GM19043 (cell line): ENCODE results near the gene TMEM141.

Experiments
- ATAC-seq: cut with Tn5 transposase; IDR thresholded peaks from one replicate; pipeline ENCODE4 v1.9.1; 2021; ENCODE audit warnings: low read depth; ENCODE audit not compliant: unreplicated experiment

TMEM141 gene

DNA sequence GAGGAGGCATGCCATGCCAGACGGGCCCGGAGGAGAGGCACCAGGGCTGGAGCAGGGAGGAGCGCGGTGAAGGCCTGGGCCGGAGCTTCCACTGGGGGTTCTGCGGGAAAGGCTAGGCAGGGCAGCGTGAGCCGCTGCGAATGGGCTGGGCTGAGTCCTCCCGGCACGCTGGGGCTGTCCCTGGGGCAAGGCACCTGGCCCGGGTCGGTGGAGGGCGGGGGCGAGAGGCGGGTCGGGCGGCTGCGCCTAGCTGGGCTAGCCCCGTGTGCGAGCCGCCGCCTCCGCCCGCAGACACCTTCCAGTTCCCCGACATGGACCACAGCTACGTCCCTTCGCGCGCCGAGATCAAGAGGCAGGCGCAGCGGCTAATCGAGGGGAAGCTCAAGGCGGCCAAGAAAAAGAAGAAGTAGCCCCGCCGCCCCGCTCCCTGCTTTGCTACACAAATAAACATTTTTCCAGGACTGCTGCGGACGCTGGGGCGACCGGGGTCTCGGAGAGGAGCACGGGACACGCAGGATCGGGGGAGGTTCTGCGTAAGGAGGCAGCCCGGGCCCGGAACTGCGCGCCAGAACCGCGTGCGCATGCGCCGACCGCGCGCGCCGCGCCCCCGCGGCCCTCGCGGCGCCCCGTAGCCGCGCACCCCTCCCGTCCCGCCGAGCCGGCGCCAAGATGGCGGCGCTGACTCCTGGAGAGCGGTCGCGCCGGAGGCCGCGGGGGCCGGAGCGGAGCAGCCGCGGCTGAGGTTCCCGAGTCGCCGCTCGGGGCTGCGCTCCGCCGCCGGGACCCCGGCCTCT is 16.3 kb downstream of the TMEM141 start, which contains the start of gene RABL6:
Gene RABL6 (plus strand): TSS at position 668 of the 794 bp plus-strand sequence. CDS start 249 bp downstream, outside the sequence.
- peak; percentile 82 for ATAC-seq

DNA sequence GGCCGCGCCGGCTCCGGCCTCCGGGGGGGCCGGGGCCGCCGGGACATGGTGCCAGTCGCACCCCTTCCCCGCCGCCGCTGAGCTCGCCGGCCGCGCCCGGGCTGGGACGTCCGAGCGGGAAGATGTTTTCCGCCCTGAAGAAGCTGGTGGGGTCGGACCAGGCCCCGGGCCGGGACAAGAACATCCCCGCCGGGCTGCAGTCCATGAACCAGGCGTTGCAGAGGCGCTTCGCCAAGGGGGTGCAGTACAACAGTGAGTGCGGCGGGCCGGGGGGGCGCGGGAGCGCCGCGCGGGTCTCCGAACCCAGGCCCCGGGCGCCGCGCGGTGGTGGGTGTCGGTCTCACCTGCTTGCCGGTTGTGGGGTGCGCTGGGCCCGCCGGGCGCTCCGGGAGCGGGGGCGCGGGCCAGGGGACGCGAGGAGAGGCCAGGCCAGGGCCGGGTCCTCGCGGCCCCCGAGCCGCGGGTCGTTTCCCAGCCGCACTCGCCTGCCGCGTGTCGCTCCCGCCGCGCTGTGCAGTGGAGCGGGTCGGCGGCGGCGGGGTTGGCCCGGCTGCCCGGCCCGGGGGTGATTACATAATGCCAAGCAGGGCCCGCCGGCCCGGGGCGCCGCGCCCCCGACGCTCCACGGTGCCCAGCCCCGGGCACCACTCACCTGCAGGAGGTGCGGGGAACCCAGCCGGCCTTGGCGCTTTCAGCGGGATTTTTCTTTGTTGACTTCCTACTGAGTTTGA is 17.1 kb downstream of the TMEM141 start:
- ATAC-seq, result peak; percentile 30

DNA sequence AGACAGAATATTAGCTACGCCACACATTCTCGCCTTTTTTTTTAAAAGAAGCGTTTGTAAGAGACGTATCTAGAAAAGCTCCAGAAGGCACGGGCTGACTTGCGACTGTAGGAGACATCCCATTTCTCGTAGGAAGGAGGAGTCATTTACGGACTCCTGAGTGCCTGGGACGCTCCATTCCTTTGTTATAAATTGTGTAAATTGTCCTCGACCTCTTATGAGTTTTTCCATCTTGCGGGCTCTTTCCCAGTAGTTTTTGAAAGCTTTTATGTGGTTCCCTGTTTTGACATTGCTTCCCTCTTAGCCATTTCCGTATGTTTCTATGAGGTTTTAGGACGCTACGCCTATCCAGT is 17.6 kb downstream of the TMEM141 start:
- ATAC-seq, result no peak

DNA sequence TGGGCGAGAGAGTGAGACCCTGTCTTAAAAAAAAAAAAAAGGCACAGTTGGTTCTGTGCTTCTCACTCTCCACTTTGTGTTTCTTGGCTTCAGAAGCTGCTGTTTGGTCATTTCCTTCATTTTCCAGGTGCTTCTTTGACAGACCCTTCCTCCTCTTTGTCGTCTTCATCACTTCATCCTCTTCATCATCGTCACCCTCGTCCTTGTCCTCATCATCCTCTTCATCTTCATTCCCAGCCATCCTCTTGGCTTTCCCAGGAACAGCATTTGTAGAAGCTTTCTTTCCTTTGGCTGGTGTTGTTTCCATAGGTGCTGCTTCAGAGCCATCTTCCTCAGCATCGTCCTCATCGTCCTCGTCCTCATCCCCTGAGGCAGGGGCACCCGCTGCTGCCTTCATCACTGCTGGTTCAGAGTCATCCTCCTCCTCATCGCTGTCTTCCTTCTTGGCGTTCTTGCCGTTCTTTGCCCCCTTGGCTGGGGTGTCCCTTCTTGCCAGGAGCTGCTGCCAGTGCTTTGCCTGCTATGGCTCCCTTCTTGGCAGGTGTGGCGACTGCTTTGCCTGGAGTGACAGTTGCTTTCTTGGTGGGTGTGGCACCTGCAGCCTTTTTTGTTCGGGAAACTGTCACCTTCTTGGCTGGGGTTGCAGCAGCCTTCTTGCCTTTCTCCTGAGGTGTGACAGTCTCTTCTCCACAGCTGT is 23.7 kb downstream of the TMEM141 start:
- ATAC-seq, result no peak

DNA sequence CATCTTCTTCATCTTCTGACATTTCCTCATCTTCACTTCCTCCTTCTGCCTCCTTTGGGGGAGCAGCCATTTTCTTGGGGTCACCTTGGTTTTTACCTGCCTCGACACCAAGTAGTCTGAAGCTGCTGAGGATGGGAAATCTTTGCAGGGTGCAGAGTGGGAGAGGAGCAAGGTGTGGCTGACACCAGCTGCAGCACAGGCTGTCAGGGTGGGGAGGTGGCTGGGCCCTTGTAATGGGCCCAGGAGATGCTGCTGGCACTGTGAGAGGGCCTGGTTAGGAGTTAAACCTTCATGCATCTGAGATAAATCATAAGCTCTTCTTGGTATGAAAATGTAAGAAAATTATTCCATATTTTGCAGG is 24.3 kb downstream of the TMEM141 start:
- no peak for ATAC-seq

DNA sequence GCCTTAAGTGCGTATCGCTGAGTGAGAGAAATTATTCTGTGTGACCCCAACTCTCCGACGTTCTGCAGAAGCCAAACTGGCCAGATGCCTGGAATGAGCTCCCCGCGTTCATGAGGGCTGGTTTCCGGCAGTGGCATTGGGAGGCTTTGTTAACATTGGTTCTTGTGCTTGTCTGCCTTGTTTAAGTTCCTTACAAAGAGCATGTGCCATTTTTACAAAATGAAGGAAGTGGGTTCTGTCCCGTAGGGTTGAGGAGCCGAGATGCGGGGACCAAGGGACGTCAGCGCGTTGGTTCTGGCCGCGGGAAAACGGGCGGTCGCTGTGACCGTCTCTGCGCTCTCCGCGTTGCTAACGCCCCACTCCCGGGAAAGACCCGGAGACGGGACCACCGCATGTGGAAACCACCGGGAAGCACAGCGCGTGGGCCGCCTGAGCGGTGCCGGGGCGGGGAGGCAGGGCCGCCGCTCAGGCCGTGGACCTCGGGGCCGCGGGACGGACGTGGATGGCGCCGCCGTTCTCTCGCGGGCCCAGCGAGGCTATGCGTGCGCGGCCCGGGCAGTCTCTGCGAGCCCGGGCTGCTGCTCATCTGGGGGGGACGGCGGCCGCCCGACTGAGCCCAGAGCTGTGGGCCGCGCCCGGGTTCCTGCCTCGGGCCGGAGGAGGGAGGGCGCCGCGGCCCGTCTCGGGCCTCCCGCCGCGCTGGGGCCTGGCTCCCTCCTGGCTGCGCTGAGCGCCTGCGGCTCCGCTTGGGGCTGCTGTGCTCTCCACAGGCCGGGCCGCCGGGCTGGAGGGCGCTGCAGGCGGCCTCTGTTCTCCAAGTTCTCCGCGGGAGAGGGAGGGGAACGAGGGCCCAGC is 30.1 kb downstream of the TMEM141 start:
- ATAC-seq, result no peak

DNA sequence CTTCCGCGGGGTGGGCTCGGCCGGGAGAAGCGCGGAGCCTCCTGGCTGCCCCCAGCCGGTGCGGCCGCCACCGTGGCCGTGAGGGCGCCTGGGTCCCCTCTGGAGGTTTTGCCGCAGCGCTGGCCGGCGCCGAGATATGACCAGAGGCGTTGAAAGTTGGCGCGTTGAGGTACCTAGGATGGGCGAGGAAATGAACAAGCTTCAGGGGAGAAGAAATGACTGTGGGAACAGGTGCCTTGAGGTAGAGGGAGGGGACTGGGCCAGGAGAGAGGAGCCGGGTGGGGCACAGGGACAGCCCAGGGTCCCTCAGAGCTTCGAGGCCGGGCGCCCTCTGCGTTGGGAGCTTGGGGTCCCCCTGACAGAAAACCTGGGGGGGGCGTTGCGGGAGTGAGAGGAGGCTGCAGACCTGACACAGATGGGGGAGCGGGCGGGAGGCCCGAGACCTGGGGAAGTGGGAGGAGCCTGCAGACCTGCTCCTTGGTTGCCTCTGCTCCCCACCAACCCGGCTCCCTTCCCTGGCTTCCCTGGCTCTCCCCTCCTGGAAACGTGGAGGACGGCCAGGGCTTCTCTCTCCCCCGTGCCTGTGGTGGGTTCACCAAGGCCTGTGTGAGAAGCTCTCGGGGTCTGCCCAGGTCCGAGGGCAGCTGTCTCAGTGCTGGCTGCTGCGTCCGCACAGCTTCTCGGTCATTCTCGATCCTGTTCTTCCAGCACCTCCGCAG is 30.8 kb downstream of the TMEM141 start:
- no peak for ATAC-seq

DNA sequence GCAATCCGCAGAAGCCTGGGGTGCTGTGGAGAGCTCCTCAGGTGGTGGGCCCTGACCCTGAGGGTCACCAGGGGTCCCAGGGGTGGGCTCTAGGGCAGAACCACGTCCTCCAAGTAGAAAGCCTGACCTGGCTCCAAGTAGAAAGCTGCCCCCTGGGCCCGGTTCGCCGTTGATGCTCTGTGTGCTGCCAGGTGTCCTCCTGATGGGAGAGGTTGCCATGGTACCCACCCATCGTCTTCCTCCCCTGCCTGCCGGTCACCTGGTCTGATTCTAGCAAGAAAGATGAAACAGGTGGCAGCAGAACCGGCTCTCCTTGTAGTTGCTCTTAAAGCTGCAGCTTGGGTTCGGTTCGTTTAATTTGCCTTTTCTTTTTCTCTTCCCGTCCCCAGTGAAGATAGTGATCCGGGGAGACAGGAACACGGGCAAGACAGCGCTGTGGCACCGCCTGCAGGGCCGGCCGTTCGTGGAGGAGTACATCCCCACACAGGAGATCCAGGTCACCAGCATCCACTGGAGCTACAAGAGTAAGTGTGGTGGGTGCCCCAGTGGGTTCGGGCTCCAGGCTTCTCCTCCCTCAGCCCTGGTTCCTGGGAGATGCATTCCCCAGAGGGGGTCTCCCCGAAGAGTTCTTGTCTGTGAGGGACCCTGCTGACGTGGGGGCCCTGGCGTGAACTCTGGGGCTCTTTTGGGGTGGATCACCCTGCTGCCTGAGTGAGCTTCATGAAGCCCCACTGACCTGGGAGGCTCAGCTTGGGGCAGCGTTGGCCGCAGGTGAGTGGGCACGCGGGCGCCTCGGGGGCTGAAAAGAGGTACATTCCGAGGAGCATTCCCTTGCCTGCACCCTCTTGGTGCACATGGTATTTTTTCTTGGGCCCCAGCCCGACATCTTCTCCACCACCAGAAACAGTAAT is 32.2 kb downstream of the TMEM141 start:
- ATAC-seq, result no peak

DNA sequence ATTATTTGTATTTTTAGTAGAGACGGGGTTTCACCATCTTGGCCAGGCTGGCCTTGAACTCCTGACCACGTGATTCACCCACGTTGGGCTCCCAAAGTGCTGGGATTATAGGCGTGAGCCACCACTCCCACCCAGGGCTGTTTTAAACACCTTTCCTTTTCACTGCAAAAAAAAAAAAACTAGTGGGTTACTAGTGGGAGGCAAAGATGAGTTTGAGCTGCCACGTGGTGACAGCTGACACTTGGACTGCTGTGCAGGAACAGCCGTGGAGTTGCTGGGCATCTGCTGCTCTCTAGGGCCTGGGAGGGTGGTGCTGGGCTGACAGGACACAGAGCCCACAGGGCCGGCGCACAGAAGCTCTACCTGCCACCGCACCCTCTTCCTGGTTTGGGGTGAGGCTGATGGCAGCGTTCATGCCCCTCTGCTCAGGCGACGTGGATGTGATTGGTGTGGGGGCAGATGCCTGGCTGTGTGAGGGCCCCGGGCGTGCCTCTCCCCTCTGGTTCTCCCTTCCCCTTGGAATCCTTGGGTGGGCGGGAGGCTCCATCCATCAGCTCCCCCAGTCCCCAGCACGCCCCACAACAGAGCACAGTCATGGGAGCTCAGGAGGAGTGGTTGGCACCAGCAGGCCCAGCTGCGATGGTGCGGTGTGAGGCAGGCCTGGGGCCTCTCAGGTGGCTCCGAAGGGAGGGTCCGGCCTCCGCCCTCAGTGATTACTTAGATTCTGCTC is 33.5 kb downstream of the TMEM141 start:
- ATAC-seq, result no peak

DNA sequence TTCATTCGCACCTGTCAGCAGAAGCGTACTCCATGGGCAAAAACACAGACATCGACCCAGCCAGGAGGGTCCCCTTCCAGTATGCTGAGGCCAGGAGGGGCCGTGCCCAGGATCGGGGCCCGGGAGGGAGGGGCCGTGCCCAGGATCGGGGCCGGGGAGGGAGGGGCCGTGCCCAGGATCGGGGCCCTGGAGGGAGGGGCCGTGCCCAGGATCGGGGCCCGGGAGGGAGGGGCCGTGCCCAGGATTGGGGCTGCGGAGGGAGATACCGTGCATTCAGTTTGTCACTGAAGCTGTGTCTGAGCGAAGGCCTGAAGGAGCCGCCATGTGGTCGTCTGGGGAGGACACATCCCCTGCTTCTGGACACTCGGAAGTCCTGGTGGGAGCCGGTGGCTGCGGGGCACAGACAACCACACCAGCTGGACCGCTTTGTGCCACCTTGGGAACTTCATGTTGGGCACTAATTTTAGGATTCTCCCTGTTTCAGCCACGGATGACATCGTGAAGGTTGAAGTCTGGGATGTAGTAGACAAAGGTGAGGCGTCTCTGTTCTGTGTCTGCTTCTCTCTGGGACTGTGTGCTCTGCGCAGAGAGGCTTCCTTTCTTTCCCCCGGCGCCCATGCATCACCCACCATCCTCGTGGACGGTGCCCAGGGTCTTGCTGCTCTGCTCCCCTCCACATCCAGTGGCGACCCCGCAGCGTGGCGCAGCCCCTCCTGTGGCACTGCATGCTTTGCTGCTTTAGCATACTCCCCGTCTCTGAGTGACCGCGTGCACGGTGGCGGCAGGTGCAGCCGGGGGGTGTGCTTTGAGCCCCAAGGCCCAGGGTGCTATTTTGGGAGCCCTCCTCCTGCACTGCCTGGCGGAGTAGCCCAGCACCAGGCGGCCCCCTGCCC is 34.4 kb downstream of the TMEM141 start:
- no peak for ATAC-seq

DNA sequence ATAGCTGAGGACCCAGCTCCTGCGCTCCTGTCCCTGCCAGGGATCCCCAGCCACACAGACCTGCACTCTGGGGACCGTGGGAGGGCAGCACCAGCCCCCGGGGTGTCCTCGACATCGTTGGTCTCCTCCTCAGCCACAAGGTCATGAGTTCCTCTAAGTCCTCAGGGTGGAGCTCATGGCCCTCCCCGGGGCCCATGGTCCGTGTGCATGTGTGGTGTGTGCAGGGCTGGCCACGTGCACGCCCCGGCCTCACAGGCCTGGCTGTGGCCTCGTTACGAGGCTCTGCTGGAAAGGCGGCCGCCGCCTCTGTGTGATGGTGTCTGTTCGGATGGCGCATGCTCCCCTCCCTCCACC is 35.0 kb downstream of the TMEM141 start:
- no peak for ATAC-seq

DNA sequence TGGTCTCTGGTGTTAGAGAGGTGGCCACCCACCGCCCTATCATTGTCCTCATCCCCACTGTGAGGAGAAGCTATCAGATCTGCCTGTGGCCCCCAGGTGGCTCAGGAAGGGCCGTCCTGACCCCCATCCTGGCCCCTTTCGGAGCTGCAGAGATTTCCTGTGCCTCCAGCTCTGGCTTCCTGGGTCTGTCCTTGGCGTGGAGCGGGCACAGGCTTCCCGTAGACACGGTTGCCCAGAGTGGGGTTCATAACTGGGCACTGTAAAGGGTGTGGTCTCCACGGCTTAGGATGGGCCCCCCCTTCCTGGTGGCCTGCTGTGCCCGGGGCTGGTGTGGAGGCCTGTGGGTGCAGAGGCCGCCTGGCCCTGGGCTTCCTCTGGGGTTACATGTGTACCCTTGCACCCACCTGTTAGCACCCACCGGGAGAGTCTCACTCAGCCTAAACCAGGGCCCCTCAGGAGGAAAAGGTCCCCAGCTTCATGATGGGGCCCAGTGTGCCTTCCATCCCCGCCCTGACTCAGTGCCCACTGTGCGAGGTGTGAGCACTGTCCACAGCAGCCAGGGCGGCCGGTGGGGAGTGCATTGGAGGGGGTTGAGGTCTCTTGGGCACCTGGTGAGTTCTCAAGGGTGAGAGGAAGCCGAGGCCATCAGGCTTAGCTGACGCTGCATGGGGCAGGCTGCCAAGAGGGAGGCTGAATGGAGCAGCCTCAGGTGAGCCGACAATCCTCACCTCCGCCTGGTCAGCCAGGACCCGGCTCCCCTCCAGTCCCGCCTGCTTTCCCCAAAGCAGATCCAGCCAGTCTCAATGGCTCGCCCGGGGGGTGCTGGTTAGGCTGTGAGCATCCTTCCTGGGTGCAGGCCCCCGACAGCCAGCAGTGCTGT is 35.8 kb downstream of the TMEM141 start:
- no peak for ATAC-seq

DNA sequence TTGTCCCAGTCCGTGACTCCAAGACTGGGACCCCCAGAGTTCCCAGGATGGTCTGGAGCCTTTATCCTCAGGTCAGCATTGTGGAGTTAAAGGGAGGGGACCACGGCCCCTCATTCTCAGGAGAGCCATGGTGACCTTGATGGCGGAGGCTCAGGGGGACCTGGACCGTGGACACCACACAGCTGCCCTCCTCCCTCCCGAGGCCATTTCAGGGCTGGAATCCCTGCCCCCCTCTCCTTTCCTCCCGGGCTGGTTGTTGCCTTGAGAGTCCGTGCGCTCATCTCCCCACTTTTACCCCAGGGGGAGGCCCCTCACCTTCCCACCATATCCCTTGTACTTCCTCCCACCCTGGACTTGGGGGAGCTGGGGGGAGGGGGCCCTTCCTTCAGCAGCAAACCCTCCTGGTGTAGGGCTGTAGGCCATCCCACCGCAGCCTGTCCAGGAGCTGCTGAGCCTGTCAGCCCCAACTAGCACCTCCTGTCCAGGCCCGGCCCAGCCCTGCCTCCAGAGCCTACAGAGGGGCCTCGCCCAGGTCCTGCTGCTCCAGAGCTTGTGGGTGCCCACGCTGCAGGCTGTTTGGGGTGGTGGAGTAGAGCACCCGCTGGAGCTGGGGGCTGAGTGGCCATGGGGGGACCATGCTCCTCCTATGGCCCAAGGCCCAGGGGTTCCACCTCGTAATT is 36.8 kb downstream of the TMEM141 start:
- ATAC-seq, result no peak

DNA sequence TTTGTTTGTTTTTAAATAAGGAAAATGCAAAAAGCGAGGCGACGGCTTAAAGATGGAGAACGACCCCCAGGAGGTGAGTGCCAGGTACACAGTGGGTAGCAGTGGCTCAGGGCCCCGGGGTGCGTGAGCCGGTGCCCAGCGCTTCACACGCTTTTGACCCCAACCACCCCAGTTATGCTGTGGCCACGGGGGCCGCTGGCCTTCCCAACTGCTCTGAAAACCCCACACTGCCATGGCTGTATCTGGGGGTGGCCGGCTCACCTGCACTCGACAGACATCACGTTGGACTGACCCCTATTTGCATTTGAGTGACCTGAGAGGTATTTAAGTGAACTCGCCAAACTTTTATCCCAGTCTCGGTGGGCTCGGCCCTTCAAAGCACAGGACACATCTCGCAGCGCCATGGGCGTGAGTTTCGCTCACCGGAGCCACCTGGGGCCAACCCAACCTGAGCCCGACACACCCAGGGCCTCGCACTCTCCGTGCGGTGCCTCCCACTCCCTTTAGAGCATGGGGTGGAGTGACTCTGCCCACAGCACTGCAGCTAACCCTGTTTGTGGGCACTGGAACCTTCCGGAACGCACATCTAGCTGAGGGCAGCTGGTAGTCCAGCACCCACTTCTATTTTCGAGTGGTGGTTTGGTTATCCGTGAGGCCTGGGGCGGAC is 37.5 kb downstream of the TMEM141 start:
- ATAC-seq, result no peak

DNA sequence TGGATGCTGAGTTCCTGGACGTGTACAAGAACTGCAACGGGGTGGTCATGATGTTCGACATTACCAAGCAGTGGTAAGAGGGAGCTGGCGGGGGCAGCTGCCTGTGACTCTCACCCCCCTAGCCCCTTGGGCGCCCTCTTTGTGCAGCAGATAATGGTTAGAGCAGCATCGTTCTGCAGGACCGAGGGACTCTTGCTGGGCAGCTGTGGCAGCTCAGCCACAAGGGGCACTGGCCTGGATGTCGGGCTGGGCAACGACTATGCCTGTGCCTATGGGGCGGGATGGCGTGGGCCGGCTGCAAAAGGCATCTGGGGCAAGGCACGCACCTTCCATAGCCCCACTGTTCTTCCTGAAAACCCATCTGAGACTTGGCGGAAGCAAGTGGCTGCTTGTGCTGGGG is 38.3 kb downstream of the TMEM141 start:
- no peak for ATAC-seq
